NCI-H82 treated with DMSO at 0.1 percent for 48 hours (cell line): ENCODE results near the gene RAB40A.
"Not testable (repeated sequence)": the region's sequence is repeated elsewhere in the genome, so short reads cannot be mapped to it uniquely, and the experiment has no call there.

Experiments used
- DNase-seq: peaks from one replicate; lab custom pipeline; 2025; ENCODE audit not compliant: unreplicated experiment; lab: John Stamatoyannopoulos, UW

Gene RAB40A

GRCh38 chrX:103524747-103525146 lies 5.5 kb upstream of the RAB40A start:
- DNase-seq, result no peak

- DNase-seq, result no peak
These were observed 4.3 kb upstream of the RAB40A start for GRCh38 chrX:103523605-103524004.

- no peak for DNase-seq
These were observed 1.1 kb upstream of the RAB40A start for GRCh38 chrX:103520386-103520785.

- DNase-seq, result no peak
These were observed 718 bp downstream of the RAB40A start for GRCh38 chrX:103518571-103518970.

DNA sequence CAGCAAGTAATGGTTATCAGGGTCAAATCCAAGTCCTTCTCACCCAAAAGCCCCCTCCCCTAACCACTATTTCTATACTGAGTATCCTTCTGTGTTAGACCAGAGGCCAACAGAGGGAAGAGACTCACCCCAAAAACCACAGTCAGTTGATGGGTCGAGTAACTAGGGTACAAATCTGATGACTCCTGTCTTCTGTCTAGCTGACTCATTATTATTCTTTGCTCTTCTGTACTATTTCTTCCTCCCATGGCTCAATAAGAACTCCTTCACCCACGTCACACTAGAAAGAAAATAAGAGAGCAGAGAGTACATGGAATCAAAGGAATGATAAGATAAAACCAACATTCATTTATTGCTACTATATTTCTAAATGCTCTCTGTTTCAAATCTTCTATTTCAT lies 2.0 kb downstream of the RAB40A start:
- no peak for DNase-seq

DNA sequence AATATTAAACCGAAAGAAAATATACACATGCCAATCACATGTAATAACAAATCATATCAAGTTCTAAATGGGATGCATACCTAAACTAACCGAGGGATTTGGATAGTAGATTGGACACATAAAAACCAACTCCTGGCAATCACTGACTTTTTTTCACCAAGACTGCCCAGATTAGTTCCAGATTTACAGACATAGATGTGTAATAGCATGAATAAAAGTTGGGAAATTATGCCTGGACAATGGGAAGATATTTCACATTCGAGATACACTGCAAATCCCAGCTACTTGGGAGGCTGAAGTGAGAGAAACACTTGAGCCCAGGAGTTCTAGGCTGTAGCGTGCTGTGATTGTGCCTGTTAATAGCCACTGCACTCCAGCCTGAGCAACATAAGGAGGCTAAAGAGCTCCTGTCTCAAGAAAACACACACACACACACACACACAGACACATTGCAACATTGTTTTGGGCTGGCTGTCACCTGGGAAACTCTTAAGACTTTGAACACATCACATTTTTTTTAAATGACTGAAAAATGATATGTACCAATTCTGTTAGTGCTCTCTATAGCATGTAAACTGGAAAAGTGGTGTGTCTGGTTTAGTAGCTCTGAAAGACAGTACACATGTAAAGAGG lies 5.7 kb downstream of the RAB40A start:
- no peak for DNase-seq

GRCh38 chrX:103513067-103513466 lies 6.2 kb downstream of the RAB40A start:
- DNase-seq, result no peak

- DNase-seq, result no peak
These were observed 9.3 kb downstream of the RAB40A start for GRCh38 chrX:103510031-103510430.

- no peak for DNase-seq
These were observed 15.5 kb downstream of the RAB40A start for GRCh38 chrX:103503853-103504207.

DNA sequence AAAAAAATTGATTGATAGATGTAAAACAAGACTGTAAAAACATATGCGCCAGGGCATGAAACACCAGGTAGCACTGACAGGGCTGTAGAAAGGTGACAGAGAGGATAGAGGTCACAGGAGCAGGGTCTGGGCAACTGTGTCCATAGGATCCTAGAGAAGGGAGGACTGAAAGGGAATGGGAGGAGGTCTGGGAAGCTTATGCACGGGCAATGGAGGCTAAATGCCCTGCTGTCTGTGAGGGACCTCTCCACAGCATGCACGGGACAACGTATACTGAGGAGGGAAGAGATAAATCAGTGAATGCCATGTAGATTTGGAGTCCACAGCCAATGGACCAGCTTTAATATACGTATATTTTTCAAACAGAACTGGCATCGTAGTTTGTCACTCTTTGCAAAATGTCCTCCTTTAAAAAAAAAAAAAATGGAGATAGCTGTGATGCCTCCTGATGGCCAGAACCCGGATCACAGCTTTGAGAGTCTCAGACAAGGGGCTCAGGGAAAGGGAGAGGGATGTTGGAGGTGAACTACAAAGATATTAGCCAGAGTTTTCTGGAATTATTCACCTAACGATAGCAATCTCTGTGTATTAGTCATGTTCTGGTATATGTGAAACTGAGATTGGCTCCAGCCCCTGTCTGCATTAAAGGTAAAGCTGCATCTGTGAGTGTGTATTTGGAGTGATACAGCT lies 16.0 kb downstream of the RAB40A start:
- no peak for DNase-seq

GRCh38 chrX:103498786-103499185 lies 20.5 kb downstream of the RAB40A start:
- no peak for DNase-seq

DNA sequence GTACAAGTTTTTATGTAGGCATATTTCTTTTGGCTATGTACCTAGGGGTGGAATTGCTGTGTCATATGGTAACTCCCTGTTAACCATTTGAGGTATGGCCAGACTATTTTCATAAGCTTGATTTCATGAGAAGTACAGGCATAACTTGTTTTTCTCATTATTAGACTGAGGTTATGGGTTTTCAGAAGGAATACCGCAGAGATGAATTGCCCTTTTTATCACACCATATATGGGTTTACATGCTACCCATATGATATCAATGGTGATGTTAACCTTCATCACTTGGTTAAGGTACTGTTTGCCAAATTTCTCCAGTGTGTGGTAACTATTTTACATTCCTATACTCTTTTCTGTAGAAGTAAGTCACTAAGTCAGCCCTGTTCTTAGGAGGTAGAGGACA lies 23.5 kb downstream of the RAB40A start:
- no peak for DNase-seq

DNA sequence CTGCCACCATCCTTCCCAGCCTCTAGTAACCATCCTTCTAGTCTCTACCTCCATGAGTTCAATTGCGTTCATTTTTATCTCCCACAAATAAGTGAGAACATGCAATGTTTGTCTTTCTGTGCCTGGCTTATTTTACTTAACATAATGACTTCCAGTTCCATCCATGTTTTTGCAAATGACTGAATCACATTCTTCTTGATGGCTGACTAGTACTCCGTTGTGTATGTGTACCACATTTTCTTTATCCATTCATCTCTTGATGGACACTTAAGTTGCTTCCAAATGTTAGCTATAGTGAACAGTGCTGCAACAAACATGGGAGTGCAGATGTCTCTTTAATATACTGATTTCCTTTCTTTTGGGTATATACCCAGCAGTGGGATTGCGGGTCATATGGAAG lies 25.7 kb downstream of the RAB40A start:
- not testable (repeated sequence) for DNase-seq

- not testable (repeated sequence) for DNase-seq
These were observed 29.6 kb downstream of the RAB40A start for GRCh38 chrX:103489733-103490132.

- DNase-seq, result no peak
These were observed 30.5 kb downstream of the RAB40A start for GRCh38 chrX:103488794-103489193.

DNA sequence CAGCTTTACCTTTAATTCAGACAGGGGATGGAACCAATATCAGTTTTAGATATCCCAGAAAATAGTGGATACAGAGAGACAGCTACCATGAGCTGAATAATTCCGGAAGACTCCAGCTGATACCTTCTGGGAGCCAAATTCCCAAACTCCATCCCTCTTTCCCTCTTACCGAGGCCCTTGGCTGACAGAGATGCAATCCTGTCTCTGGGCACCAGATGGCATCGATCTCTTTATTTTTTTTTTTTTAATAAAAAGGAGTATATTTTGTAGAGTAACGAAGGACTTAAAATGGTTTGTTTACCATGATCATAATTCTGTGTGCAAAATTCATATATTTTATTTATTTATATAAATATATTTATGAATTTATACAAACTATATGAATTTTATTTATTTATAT lies 31.0 kb downstream of the RAB40A start:
- DNase-seq, result no peak

DNA sequence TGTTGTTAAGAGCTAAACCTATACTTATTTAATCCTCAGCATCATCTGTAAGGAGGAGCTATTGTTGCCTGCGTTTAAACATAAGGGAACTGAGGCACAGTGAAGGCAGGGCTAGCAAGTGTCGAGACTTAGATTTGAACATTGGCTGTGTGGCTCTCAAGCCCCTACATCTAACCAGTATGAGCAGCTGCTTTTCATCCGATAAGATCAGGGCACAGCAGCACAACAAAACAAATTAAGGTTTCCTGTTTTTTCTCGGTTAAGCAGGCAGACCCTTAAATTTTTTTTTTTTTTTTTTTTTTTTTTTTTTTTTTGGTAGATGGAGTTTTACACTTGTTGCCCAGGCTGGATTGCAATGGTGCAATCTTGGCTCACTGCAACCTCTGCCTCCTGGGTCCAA lies 35.6 kb downstream of the RAB40A start:
- no peak for DNase-seq

DNA sequence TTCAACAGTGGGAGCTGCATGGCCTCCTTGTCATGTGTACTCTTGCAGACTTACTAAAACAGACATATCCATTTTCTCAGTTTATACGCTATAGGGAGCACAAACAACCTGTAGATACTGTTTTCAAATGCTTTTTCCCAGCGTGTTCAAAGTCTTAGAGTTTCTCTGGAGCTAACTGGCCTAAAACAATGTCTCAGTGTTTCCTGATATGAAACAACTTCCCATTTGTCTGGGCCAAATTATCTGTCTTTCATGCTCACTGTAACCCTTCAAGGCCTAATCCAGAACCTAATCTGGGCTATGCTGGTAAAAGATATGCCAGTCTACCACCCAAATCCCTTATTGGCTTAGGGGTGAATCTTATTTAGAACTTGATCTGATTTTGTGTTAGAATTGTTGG lies 38.8 kb downstream of the RAB40A start:
- no peak for DNase-seq

GRCh38 chrX:103477496-103477895 lies 41.8 kb downstream of the RAB40A start:
- DNase-seq, result no peak

- DNase-seq, result no peak
These were observed 43.9 kb downstream of the RAB40A start for GRCh38 chrX:103475381-103475780.

DNA sequence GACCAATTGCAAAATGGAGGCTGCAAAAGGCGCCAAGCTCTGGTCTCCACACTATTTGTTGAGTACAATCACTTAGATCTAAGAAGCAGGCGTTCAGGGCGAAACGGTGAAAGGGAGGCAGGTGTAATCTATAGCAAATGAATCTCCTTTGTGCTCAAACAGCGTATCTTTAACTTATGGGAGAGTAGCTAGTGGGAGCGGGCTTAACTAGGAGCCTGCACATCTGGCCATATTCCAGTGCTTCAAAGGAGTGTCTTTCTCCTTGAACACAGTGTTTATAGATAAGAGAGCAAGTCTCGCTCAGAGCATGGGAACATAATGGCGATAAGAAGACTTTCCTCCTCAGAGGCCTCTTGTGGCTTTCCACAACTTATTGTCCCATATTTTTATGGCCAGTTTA lies 49.3 kb downstream of the RAB40A start:
- DNase-seq, result not testable (repeated sequence)

GRCh38 chrX:103467887-103468286 lies 51.4 kb downstream of the RAB40A start:
- no peak for DNase-seq

DNA sequence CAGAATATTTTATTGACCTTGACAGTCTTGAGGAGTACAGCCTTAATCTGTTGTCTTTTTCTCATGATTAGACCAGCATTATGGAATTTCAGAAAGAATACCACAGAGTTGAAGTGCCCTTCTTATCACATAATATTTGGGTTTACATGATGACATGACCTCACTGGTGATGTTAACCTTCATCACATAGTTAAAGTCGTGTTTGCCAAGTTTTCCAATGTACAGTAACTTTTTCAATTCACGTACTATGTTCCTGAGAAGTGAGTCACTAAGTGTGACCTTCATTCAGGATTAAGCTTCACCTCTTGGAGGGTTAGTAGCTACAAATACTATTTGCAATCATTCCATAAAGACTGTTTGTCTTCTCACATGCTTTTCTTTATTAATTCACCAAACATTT lies 52.1 kb downstream of the RAB40A start:
- no peak for DNase-seq
